H1 (cell line): ENCODE results near the gene SLC24A4. TPM values are rescaled to one million over a fixed set of nuclear protein-coding genes. Genes with fewer than 3 reads are reported as not detected.

ENCODE experiments used
- CTCF ChIA-PET: fragments of 300-600 bp; sonication (Branson Sonifier 250); formaldehyde crosslinking; loops from one replicate; lab custom pipeline; 2021; ENCODE audit not compliant: partially characterized antibody; lab: Charles Lee
- POLR2A ChIA-PET: fragments of 300-600 bp; sonication (Branson Sonifier 250); formaldehyde crosslinking; loops from one replicate; lab custom pipeline; 2021; ENCODE audit warnings: inconsistent platforms; ENCODE audit not compliant: partially characterized antibody; lab: Charles Lee
- DNase-seq, 2 experiments: peaks; one replicate each; pipeline versions ENCODE4 v3.0.0 to v3.0.0-alpha.2; 2010 to 2022; ENCODE audit warnings: low spot score in 2 of 2, low read depth in 1 of 2, mixed read lengths in 1 of 2
- FAIRE-seq: peaks from 2 replicates; lab custom pipeline; 2011; peaks lifted over from hg19 to GRCh38; lab: Jason Lieb, UNC
- H2AFZ ChIP-seq: 2 replicates; pipeline ENCODE4 v1.8.1; 2012; ENCODE audit warnings: low read length, inconsistent platforms
- H2AK5ac ChIP-seq: 2 replicates; pipeline ENCODE4 v1.6.1; 2013; ENCODE audit warnings: low read depth, low read length
- H2BK120ac ChIP-seq: replicated peaks from 2 replicates; pipeline ENCODE3; 2013; ENCODE audit warnings: low read depth, low read length, inconsistent platforms
- H2BK12ac ChIP-seq: 2 replicates; pipeline ENCODE4 v1.6.1; 2013; ENCODE audit warnings: low read depth, low read length
- H2BK15ac ChIP-seq: 2 replicates; pipeline ENCODE4 v1.6.1; 2013; ENCODE audit warnings: low read length
- H2BK20ac ChIP-seq: 2 replicates; pipeline ENCODE4 v1.6.1; 2013; ENCODE audit warnings: low read length
- H2BK5ac ChIP-seq: 2 replicates; pipeline ENCODE4 v1.6.1; 2013; ENCODE audit warnings: low read depth, low read length
- H3K14ac ChIP-seq: 2 replicates; pipeline ENCODE4 v1.6.1; 2013; ENCODE audit warnings: inconsistent platforms; ENCODE audit not compliant: insufficient read length
- H3K18ac ChIP-seq: 2 replicates; pipeline ENCODE4 v1.6.1; 2013; ENCODE audit warnings: low read length; ENCODE audit errors: extremely low read depth
- H3K23ac ChIP-seq: 2 replicates; pipeline ENCODE4 v1.6.1; 2013; ENCODE audit warnings: inconsistent platforms; ENCODE audit not compliant: insufficient read length
- H3K23me2 ChIP-seq: 2 replicates; pipeline ENCODE4 v1.6.1; 2013; ENCODE audit warnings: low read depth, low read length
- H3K27ac ChIP-seq: 2 replicates; pipeline ENCODE4 v1.6.1; 2011; ENCODE audit warnings: low read depth, low read length, inconsistent platforms
- H3K27me3 ChIP-seq, 4 experiments: replicated peaks in 1 of 4; 1 replicate in 1 of 4; 2 replicates in 3 of 4; pipeline versions ENCODE4 v1.6.1 to v1.8.1; 2011 to 2013; ENCODE audit warnings: low read length in 3 of 4, mild to moderate bottlenecking in 3 of 4, inconsistent platforms in 2 of 4, mixed read lengths in 2 of 4, moderate library complexity in 1 of 4; ENCODE audit not compliant: control insufficient read depth in 3 of 4, insufficient read depth in 3 of 4; ENCODE audit errors: extremely low read depth in 1 of 4
- H3K36me3 ChIP-seq, 4 experiments: 2 replicates each; pipeline versions ENCODE4 v1.6.1 to v1.8.1; 2011 to 2013; ENCODE audit warnings: mild to moderate bottlenecking in 4 of 4, low read length in 3 of 4, moderate library complexity in 2 of 4, control low read depth in 1 of 4, inconsistent platforms in 1 of 4; ENCODE audit not compliant: insufficient read depth in 4 of 4, control insufficient read depth in 2 of 4
- H3K4ac ChIP-seq: replicated peaks from 2 replicates; pipeline ENCODE3; 2013; ENCODE audit warnings: low read length, low read depth, mixed read lengths, inconsistent platforms; ENCODE audit not compliant: insufficient read length
- H3K4me1 ChIP-seq, 4 experiments: replicated peaks in 1 of 4; 1 replicate in 1 of 4; 2 replicates in 3 of 4; pipeline versions ENCODE4 v1.6.1 to v1.8.1; 2011 to 2013; ENCODE audit warnings: low read length in 3 of 4, inconsistent platforms in 2 of 4, mixed read lengths in 1 of 4; ENCODE audit not compliant: insufficient read depth in 4 of 4, control insufficient read depth in 3 of 4
- H3K4me2 ChIP-seq, 2 experiments: 2 replicates each; pipeline versions ENCODE4 v1.6.1 to v1.8.1; 2011 to 2013; ENCODE audit warnings: low read depth in 2 of 2, low read length in 2 of 2, control low read depth in 1 of 2, inconsistent platforms in 1 of 2, mild to moderate bottlenecking in 1 of 2; ENCODE audit not compliant: insufficient read depth in 1 of 2
- H3K4me3 ChIP-seq, 4 experiments: fragments of 200-600, 300-600 bp in 1 of 4; sonication (generic), shearing (Covaris generic), sonication (Bioruptor Twin) in 1 of 4; 2 replicates each; pipeline versions ENCODE4 v1.5.1 to v1.8.1; 2011 to 2016; ENCODE audit warnings: low read length in 4 of 4, low read depth in 3 of 4, control low read depth in 2 of 4, inconsistent platforms in 2 of 4, mild to moderate bottlenecking in 2 of 4, mixed read lengths in 1 of 4, moderate library complexity in 1 of 4; ENCODE audit not compliant: insufficient read depth in 2 of 4; ENCODE audit errors: extremely low read depth in 1 of 4
- H3K56ac ChIP-seq: replicated peaks from 2 replicates; pipeline ENCODE3; 2013; ENCODE audit warnings: low read depth, mild to moderate bottlenecking, mixed read lengths, low read length, inconsistent platforms; ENCODE audit not compliant: insufficient read length
- H3K79me1 ChIP-seq: 2 replicates; pipeline ENCODE4 v1.6.1; 2013; ENCODE audit warnings: low read depth, low read length, control low read depth
- H3K79me2 ChIP-seq, 2 experiments: 2 replicates each; pipeline versions ENCODE4 v1.6.1 to v1.8.1; 2012 to 2013; ENCODE audit warnings: low read length in 2 of 2, mild to moderate bottlenecking in 2 of 2, inconsistent platforms in 1 of 2; ENCODE audit not compliant: insufficient read depth in 2 of 2, control insufficient read depth in 1 of 2
- H3K9ac ChIP-seq, 4 experiments: replicated peaks in 1 of 4; 1 replicate in 1 of 4; 2 replicates in 3 of 4; pipeline versions ENCODE4 v1.6.1 to v1.8.1; 2011 to 2013; ENCODE audit warnings: low read depth in 3 of 4, low read length in 3 of 4, control low read depth in 2 of 4, mild to moderate bottlenecking in 2 of 4, moderate library complexity in 2 of 4, inconsistent platforms in 1 of 4; ENCODE audit errors: extremely low read depth in 1 of 4
- H3K9me3 ChIP-seq, 2 experiments: 2 replicates each; pipeline versions ENCODE4 v1.6.1 to v1.8.1; 2012 to 2013; ENCODE audit warnings: mild to moderate bottlenecking in 2 of 2, moderate library complexity in 2 of 2, control low read depth in 1 of 2, inconsistent platforms in 1 of 2, low read depth in 1 of 2, low read length in 1 of 2, mixed read lengths in 1 of 2; ENCODE audit not compliant: insufficient read depth in 2 of 2
- H4K20me1 ChIP-seq, 2 experiments: replicated peaks in 1 of 2; 2 replicates each; pipeline versions ENCODE3 to v1.8.1; 2011 to 2013; ENCODE audit warnings: inconsistent platforms in 2 of 2, low read length in 2 of 2, mild to moderate bottlenecking in 1 of 2; ENCODE audit not compliant: insufficient read depth in 2 of 2, control insufficient read depth in 1 of 2
- H4K5ac ChIP-seq: 2 replicates; pipeline ENCODE4 v1.6.1; 2013; ENCODE audit warnings: low read length, low read depth, mixed read lengths, inconsistent platforms; ENCODE audit not compliant: insufficient read length
- H4K8ac ChIP-seq: 2 replicates; pipeline ENCODE4 v1.8.0; 2013; ENCODE audit warnings: mild to moderate bottlenecking, moderate library complexity, low read length, inconsistent platforms; ENCODE audit not compliant: insufficient read depth; ENCODE audit errors: extremely low read depth
- H4K91ac ChIP-seq: replicated peaks from 2 replicates; pipeline ENCODE3; 2013; ENCODE audit warnings: low read length, mixed read lengths, inconsistent platforms; ENCODE audit not compliant: insufficient read length
- ATF2 ChIP-seq: IDR thresholded peaks from 2 replicates; pipeline ENCODE4 v1.6.1; 2012; ENCODE audit warnings: low read length, inconsistent platforms
- BRCA1 ChIP-seq: IDR thresholded peaks from 2 replicates; pipeline ENCODE4 v1.6.1; 2012; ENCODE audit warnings: low read depth, low read length, improper control_type of control experiment
- CBX5 ChIP-seq: fragments of 300-800, 300-1000 bp; sonication (generic); IDR thresholded peaks from 2 replicates; pipeline ENCODE4 v1.7.1; 2016; ENCODE audit warnings: antibody characterized with exemption, low read length, low read depth
- CEBPB ChIP-seq: IDR thresholded peaks from 2 replicates; pipeline ENCODE4 v1.6.1; 2012; ENCODE audit warnings: low read depth, low read length
- CHD1 ChIP-seq: IDR thresholded peaks from 2 replicates; pipeline ENCODE4 v1.6.1; 2012; ENCODE audit warnings: low read depth, low read length, improper control_type of control experiment
- GTF2F1 ChIP-seq: IDR thresholded peaks from 2 replicates; pipeline ENCODE4 v1.6.1; 2012; ENCODE audit warnings: low read depth, low read length, improper control_type of control experiment, borderline replicate concordance
- KDM4A ChIP-seq: IDR thresholded peaks from one replicate; pipeline ENCODE4 v1.7.1; 2012; ENCODE audit warnings: low read depth, mild to moderate bottlenecking, moderate library complexity, low read length, inconsistent platforms; ENCODE audit not compliant: severe bottlenecking
- NANOG ChIP-seq: IDR thresholded peaks from 2 replicates; pipeline ENCODE4 v1.6.1; 2011; ENCODE audit warnings: low read length, low read depth, mild to moderate bottlenecking, inconsistent platforms; ENCODE audit not compliant: insufficient read depth, poor library complexity, severe bottlenecking
- RFX5 ChIP-seq: IDR thresholded peaks from 2 replicates; pipeline ENCODE4 v1.6.1; 2011; ENCODE audit warnings: low read depth, low read length, improper control_type of control experiment, borderline replicate concordance
- SIN3A ChIP-seq, 2 experiments: IDR thresholded peaks in 1 of 2; conservative IDR thresholded peaks in 1 of 2; 2 replicates each; pipeline ENCODE4 v1.6.1; 2011 to 2012; ENCODE audit warnings: low read length in 2 of 2, improper control_type of control experiment in 1 of 2, low read depth in 1 of 2, mild to moderate bottlenecking in 1 of 2
- SP2 ChIP-seq: IDR thresholded peaks from 2 replicates; pipeline ENCODE4 v1.6.1; 2012; ENCODE audit warnings: mild to moderate bottlenecking, low read length, inconsistent platforms
- TAF7 ChIP-seq: optimal IDR thresholded peaks from 2 replicates; pipeline ENCODE3; 2011; ENCODE audit warnings: low read depth, mild to moderate bottlenecking, inconsistent platforms, low read length, moderate library complexity, borderline replicate concordance
- WGBS, 2 experiments: shearing (Covaris generic) in 1 of 2; methylation state at CpG; one replicate each; pipeline versions ENCODE4 v1.1.6 to v1.1.7; 2013 to 2015; ENCODE audit warnings: low lambda C conversion rate in 2 of 2, mixed read lengths in 2 of 2, inconsistent platforms in 1 of 2, low coverage in 1 of 2, missing lambda C conversion rate in 1 of 2; ENCODE audit not compliant: insufficient replicate concordance in 2 of 2, insufficient coverage in 1 of 2, insufficient read length in 1 of 2; ENCODE audit errors: extremely low coverage in 1 of 2, missing lambda C conversion rate in 1 of 2; 5-methylcytosine and 5-hydroxymethylcytosine counted together
- polyA plus RNA-seq, 7 experiments: library from polyadenylated mRNA; depleted of rRNA in 3 of 7; stranded (reverse) in 5 of 7; unstranded in 2 of 7; fragments of >200 nt in 5 of 7; fragments of 200-250 nt in 2 of 7; gene quantifications; 1 replicate in 5 of 7; 2 replicates in 1 of 7; 4 replicates in 1 of 7; pipeline versions ENCODE4 v1.2.1 to v1.2.3, GENCODE V29; 2011 to 2013; ENCODE audit warnings: missing spikeins in 2 of 7, mixed read lengths in 2 of 7
- total RNA-seq: library from RNA; stranded (reverse); fragmentation: NEBNext Ultra II Directional; extraction: Animal tissue kit (Norgen Biotek cat#: 25700); gene quantifications from 2 replicates; pipeline ENCODE4 v1.2.1, GENCODE V29; 2021

SLC24A4 gene
- total and polyA plus RNA-seq, 2 of the 8 experiments (the other 6 are each of a cell fraction or from before 2014, with no cell fraction given), result 0.27 to 0.89 TPM

- H3K23ac ChIP-seq, result no peak overlapping the region
- no peak overlapping the region for H4K8ac ChIP-seq
- no peak overlapping the region for H2AK5ac ChIP-seq
- ChIA-PET CTCF (interaction anchor here (4.0 kb wide), 1 partner anchor 12 kb away, joined by 12 read pairs; no protein-coding TSS in a partner anchor), POLR2A (no interaction called here)
- H2BK12ac ChIP-seq, result no peak overlapping the region
- no peaks in the 10 kb centered on the region; the same call in 1 of the 2 replicates for H3K79me1 ChIP-seq
- 0 out of 2 replicates have a peak, but pooled peaks cover 2% of the 10 kb centered on the region for H3K23me2 ChIP-seq
- H3K18ac ChIP-seq, result no peak overlapping the region
- H3K9ac ChIP-seq, result no peak overlapping the region
- H3K4me1 ChIP-seq, result peaks cover 0 to 5% (median 0%) of the 10 kb centered on the region in 4 experiments; a peak in 2 of 7 replicates
- no peak for FAIRE-seq
- H3K4me3 ChIP-seq, result no peak overlapping the region
- WGBS, 2 experiments, result 90% methylated on average over 10 of the region's 10 CpGs; no CpG with 5 or more reads in 1 of the 2 experiments
- no peak overlapping the region for H2AFZ ChIP-seq
- H4K5ac ChIP-seq, result no peak overlapping the region
- no peak overlapping the region for H3K4me2 ChIP-seq
- no peaks in the 10 kb centered on the region for H3K79me2 ChIP-seq
- no peak for DNase-seq
- peaks cover 0 to 3% of the 10 kb centered on the region in 2 experiments for H4K20me1 ChIP-seq
- H3K14ac ChIP-seq, result no peak overlapping the region
- H2BK120ac ChIP-seq, result no peak overlapping the region
- H3K9me3 ChIP-seq, result no peaks in the 10 kb centered on the region
- no peak overlapping the region for H3K27ac ChIP-seq
- H3K36me3 ChIP-seq, result no peaks in the 10 kb centered on the region
- H3K4ac ChIP-seq, result no peak overlapping the region
- no peak overlapping the region for H2BK5ac ChIP-seq
- H2BK20ac ChIP-seq, result no peak overlapping the region
- H2BK15ac ChIP-seq, result no peak overlapping the region
- H3K56ac ChIP-seq, result no peak overlapping the region
- H3K27me3 ChIP-seq, result no peaks in the 10 kb centered on the region
- no peak overlapping the region for H4K91ac ChIP-seq
- TF ChIP-seq NANOG, result no peak
- TF ChIP-seq CEBPB, result no peak
- no peak for TF ChIP-seq GTF2F1
- TF ChIP-seq KDM4A, result no peak
- TF ChIP-seq SP2, result no peak
- no peak for TF ChIP-seq CHD1
- no peak for TF ChIP-seq BRCA1
- no peak for TF ChIP-seq RFX5
- TF ChIP-seq SIN3A (conservative IDR thresholded peaks at IDR 0.05 in 1 of 2, IDR thresholded peaks at IDR 0.05 in 1 of 2; ENCODE audit: low read depth in 1 of 2, low read length in 2 of 2), result no peak
- TF ChIP-seq TAF7, result no peak
- TF ChIP-seq ATF2, result no peak
- no peak for TF ChIP-seq CBX5
These were observed 57.2 kb downstream of the SLC24A4 start for GRCh38 chr14:92380131-92380530.
